Measurements from ENCODE around the gene PRKCH. TPM values are rescaled to one million over a fixed set of nuclear protein-coding genes. Genes with fewer than 3 reads are reported as not detected.
A peak's percentile ranks its signal among the peaks of the same experiment; 100 is the strongest.

PRKCH gene
- total RNA-seq, 2 donors from 2014 or later, result 27.6 to 33.9 TPM

DNA sequence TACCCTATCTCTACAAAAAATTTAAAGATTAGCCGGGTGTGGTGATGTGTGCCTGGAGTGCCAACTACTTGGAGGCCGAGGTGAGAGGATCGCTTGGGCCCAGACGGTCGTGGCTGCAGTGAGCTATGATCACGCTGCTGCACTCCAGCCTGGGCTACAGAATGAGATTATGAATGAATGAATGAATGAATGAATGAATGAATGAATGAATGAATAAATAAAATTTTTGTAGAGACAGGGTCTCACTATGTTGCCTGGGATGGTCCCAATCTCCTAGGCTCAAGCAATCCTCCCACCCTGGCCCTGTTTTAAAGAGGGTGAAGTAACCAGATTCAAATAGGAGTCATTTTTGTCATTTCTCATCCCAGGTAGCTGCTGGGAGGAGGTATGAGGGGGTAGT is 197.7 kb downstream of the PRKCH start:
- H3K9me3 ChIP-seq, result no peaks in the 10 kb centered on the region
- H3K4me3 ChIP-seq, result no peak overlapping the region
- H3K27ac ChIP-seq, result no peak overlapping the region
- TF ChIP-seq POLR2AphosphoS5 (IDR thresholded peaks at IDR 0.05) (no peak), POLR2A (IDR thresholded peaks at IDR 0.05) (no peak)
- TF ChIP-seq, protein P1, sequence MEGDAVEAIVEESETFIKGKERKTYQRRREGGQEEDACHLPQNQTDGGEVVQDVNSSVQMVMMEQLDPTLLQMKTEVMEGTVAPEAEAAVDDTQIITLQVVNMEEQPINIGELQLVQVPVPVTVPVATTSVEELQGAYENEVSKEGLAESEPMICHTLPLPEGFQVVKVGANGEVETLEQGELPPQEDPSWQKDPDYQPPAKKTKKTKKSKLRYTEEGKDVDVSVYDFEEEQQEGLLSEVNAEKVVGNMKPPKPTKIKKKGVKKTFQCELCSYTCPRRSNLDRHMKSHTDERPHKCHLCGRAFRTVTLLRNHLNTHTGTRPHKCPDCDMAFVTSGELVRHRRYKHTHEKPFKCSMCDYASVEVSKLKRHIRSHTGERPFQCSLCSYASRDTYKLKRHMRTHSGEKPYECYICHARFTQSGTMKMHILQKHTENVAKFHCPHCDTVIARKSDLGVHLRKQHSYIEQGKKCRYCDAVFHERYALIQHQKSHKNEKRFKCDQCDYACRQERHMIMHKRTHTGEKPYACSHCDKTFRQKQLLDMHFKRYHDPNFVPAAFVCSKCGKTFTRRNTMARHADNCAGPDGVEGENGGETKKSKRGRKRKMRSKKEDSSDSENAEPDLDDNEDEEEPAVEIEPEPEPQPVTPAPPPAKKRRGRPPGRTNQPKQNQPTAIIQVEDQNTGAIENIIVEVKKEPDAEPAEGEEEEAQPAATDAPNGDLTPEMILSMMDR (IDR thresholded peaks at IDR 0.05), result no peak
- no peaks in the 10 kb centered on the region for H3K36me3 ChIP-seq
- DNase-seq (ENCODE audit: low spot score), result no peak
- WGBS, result 97% methylated on average over 6 of the region's 6 CpGs
- peaks cover 22% of the 10 kb centered on the region for H3K4me1 ChIP-seq (replicated peaks)
- intact Hi-C loops (cut with DNase I), result loop anchor here (5.0 kb wide), 1 partner anchor 178 kb away; the partner anchor contains the start of gene HIF1A
- H3K27me3 ChIP-seq (replicated peaks; ENCODE audit: insufficient read depth), result no peaks in the 10 kb centered on the region

DNA sequence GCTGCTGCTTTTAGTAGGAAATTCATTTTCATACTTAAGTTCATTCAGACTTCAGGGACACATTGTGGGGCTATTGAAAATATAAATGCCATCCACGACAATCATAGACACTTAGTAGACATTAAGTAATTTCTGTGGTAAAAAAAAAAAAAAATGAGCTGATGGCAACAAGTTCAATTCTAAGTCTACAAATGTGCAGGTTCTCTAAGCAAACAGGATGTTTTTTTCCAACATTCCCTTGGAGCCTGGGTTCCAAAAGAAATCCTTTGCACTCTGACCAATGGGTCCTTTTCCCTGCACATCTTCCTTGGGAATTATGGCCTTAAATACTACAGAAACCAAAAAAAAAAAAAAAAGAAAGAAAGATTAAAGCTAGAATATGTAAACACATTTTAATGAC is 198.4 kb downstream of the PRKCH start:
- H3K4me3 ChIP-seq, result no peak overlapping the region
- no peak overlapping the region for H3K27ac ChIP-seq
- H3K36me3 ChIP-seq, result no peaks in the 10 kb centered on the region
- H3K9me3 ChIP-seq, result no peaks in the 10 kb centered on the region
- WGBS, result 97% methylated on average over 1 of the region's 1 CpG
- no peaks in the 10 kb centered on the region for H3K27me3 ChIP-seq (replicated peaks; ENCODE audit: insufficient read depth)
- no peak for DNase-seq (ENCODE audit: low spot score)
- peaks cover 16% of the 10 kb centered on the region for H3K4me1 ChIP-seq (replicated peaks)
- TF ChIP-seq POLR2A (IDR thresholded peaks at IDR 0.05) (no peak), POLR2AphosphoS5 (IDR thresholded peaks at IDR 0.05) (no peak)
- TF ChIP-seq, protein P1 (IDR thresholded peaks at IDR 0.05), result no peak
- intact Hi-C loops (cut with DNase I), result loop anchor here (5.0 kb wide), 1 partner anchor 178 kb away; the partner anchor contains the start of gene HIF1A

DNA sequence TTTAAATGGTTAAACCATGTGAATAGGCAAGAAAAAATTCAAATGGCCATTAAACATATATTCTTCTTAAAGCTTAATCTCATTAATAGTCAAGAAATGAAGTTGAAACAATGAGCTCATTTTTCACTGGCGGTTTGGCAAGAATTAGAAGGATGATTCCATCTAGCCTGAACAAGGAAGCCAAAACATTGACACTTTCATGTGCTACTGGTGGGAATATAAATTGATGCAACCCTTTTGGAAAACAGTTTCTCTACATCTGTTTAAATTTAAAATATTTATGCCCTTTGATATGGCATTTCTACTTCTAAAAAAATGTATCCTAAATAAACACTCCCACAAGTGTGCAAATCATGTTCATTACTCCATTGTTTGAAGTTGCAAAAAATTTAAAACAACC is 199.2 kb downstream of the PRKCH start:
- 66% methylated on average over 1 of the region's 1 CpG for WGBS
- intact Hi-C loops (cut with DNase I), result no loop called here
- H3K4me3 ChIP-seq, result no peak overlapping the region
- H3K4me1 ChIP-seq (replicated peaks), result peaks cover 13% of the 10 kb centered on the region
- DNase-seq (ENCODE audit: low spot score), result no peak
- no peaks in the 10 kb centered on the region for H3K9me3 ChIP-seq
- H3K27me3 ChIP-seq (replicated peaks; ENCODE audit: insufficient read depth), result no peaks in the 10 kb centered on the region
- H3K36me3 ChIP-seq, result no peaks in the 10 kb centered on the region
- TF ChIP-seq, protein P1 (IDR thresholded peaks at IDR 0.05), result no peak
- TF ChIP-seq POLR2A (IDR thresholded peaks at IDR 0.05) (no peak), POLR2AphosphoS5 (IDR thresholded peaks at IDR 0.05) (no peak)
- H3K27ac ChIP-seq, result no peak overlapping the region

GRCh38 chr14:61521773-61522172 is 200.4 kb downstream of the PRKCH start:
- Histone ChIP-seq H3K9me3 (no peaks in the 10 kb centered on the region), H3K27me3 (replicated peaks; ENCODE audit: insufficient read depth) (no peaks in the 10 kb centered on the region), H3K4me1 (replicated peaks) (peaks cover 17% of the 10 kb centered on the region), H3K27ac (no peak overlapping the region), H3K4me3 (no peak overlapping the region), H3K36me3 (no peaks in the 10 kb centered on the region)
- DNase-seq (ENCODE audit: low spot score), result no peak
- TF ChIP-seq POLR2A (IDR thresholded peaks at IDR 0.05) (no peak), POLR2AphosphoS5 (IDR thresholded peaks at IDR 0.05) (no peak)
- TF ChIP-seq, protein P1 (IDR thresholded peaks at IDR 0.05), result no peak
- 48% methylated on average over 1 of the region's 1 CpG for whole genome bisulfite sequencing
- intact Hi-C loops (cut with DNase I), result no loop called here

- Histone ChIP-seq H3K27me3 (replicated peaks; ENCODE audit: insufficient read depth) (no peaks in the 10 kb centered on the region), H3K4me1 (replicated peaks) (peaks cover 24% of the 10 kb centered on the region), H3K4me3 (no peak overlapping the region), H3K27ac (peak overlapping the region; percentile 76 to 81), H3K9me3 (no peaks in the 10 kb centered on the region), H3K36me3 (no peaks in the 10 kb centered on the region)
- 43% methylated on average over 5 of the region's 5 CpGs for WGBS
- intact Hi-C loops (cut with DNase I), result loop anchor here (2.0 kb wide), 1 partner anchor 47 kb away; no protein-coding TSS in a partner anchor
- TF ChIP-seq, protein P1 (IDR thresholded peaks at IDR 0.05), result no peak
- TF ChIP-seq POLR2A (IDR thresholded peaks at IDR 0.05), result no peak
- no peak for TF ChIP-seq POLR2AphosphoS5 (IDR thresholded peaks at IDR 0.05)
- no peak for DNase-seq (ENCODE audit: low spot score)
Observed at GRCh38 chr14:61523751-61524150, 202.4 kb downstream of the PRKCH start.
